RKO (cell line): Measurements from ENCODE around the gene CABLES1.
"Not testable (repeated sequence)": the region's sequence is repeated elsewhere in the genome, so short reads cannot be mapped to it uniquely, and the experiment has no call there.

Experiments used
- DNase-seq: peaks from one replicate; pipeline ENCODE4 v3.0.0-alpha.2; 2016; ENCODE audit warnings: low spot score

The CABLES1 gene

GRCh38 chr18:23109163-23109562, 26.1 kb upstream of the CABLES1 start:
- not testable (repeated sequence) for DNase-seq

GRCh38 chr18:23113576-23113975, 21.7 kb upstream of the CABLES1 start:
- no peak for DNase-seq

GRCh38 chr18:23114171-23114881, 21.0 kb upstream of the CABLES1 start:
- no peak for DNase-seq

GRCh38 chr18:23114911-23115310, 20.4 kb upstream of the CABLES1 start:
- no peak for DNase-seq

GRCh38 chr18:23115683-23116096, 19.6 kb upstream of the CABLES1 start:
- peak; percentile 82 for DNase-seq

- no peak for DNase-seq
Measured at GRCh38 chr18:23121133-23121532, 14.2 kb upstream of the CABLES1 start.

- DNase-seq = no peak
Measured at GRCh38 chr18:23122334-23123229, 12.7 kb upstream of the CABLES1 start.

- no peak for DNase-seq
Measured at GRCh38 chr18:23126376-23127056, 8.8 kb upstream of the CABLES1 start.

GRCh38 chr18:23127090-23127489, 8.2 kb upstream of the CABLES1 start:
- DNase-seq = no peak

GRCh38 chr18:23129355-23130002, 5.8 kb upstream of the CABLES1 start:
- DNase-seq = no peak

- peak; percentile 68 for DNase-seq
Measured at GRCh38 chr18:23131693-23132319, 3.5 kb upstream of the CABLES1 start.

- no peak for DNase-seq
Measured at GRCh38 chr18:23133860-23134779, 1.2 kb upstream of the CABLES1 start.

- peak; percentile 16 for DNase-seq
Measured at GRCh38 chr18:23135550-23136325, 453 bp downstream of the CABLES1 start.

GRCh38 chr18:23136326-23137096, 1.2 kb downstream of the CABLES1 start:
- DNase-seq = no peak

GRCh38 chr18:23137097-23137635, 1.9 kb downstream of the CABLES1 start:
- DNase-seq = no peak

- no peak for DNase-seq
Measured at GRCh38 chr18:23137788-23138216, 2.5 kb downstream of the CABLES1 start.

- DNase-seq = no peak
Measured at GRCh38 chr18:23138471-23138870, 3.2 kb downstream of the CABLES1 start.
